ENCODE measurements around the gene BANF1. TPM values are rescaled to one million over a fixed set of nuclear protein-coding genes. Genes with fewer than 3 reads are reported as not detected.

The BANF1 gene, protein sequence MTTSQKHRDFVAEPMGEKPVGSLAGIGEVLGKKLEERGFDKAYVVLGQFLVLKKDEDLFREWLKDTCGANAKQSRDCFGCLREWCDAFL
- total RNA-seq (2014; rRNA removed; shearing (Covaris generic)) (24.9 and 31.6 TPM in 2 replicates), polyA plus RNA-seq (2016; fragmentation: Nextera tagmentation; extraction: Ambion mirVana) (330 and 346 TPM in 2 replicates)

DNA sequence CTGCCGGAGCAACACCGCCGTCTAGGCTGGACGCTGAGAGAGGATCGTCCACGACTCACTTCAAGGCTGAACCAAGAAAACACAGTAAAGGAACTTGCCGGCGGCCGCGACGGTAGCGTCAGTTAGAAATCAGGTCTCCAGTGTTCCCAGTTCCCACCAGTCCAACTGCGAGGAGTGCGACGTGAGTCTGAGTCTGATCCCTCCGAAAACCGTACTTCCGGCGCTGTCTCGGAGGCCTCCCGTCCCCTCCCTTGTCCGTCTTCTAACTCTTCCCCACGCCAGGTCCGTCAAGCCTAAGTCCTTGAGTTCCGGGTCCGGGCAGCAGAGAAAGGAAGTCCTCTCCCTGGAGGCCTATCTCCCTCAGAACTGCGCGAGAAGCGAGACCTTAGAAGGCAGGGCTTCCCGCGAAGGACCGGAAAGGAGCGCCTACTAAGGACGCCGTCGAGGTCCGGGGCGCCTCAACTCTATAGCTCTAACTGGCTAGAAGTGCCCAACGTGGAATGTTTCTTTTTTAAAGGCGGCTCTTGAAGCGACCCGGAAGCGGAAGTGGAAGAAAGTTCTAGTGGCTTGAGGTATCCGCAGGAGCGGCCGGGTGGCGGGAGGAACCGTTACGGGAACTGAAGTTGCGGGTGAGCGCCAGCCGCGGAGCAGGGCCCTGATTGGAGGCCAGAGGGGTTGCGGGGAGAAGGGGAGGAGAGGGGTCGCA is at the start of gene BANF1, which contains the start of gene EIF1AD:
Gene BANF1 (plus strand): TSS at position 562 of the 706 bp plus-strand sequence. CDS start 748 bp downstream, outside the sequence.
Gene EIF1AD (minus strand): TSS at position 216 of the 706 bp plus-strand sequence. CDS start 1,768 bp downstream, outside the sequence.
- Histone ChIP-seq H4K20me1 (ENCODE audit: insufficient read depth) (no peaks in the 10 kb centered on the region), H3K9me2 (ENCODE audit: insufficient read depth) (no peaks in the 10 kb centered on the region), H3K9me3 (ENCODE audit: low read depth) (no peaks in the 10 kb centered on the region), H2AFZ (peak within 1 kb of the TSS; percentile 83), H3K4me1 (ENCODE audit: insufficient read depth) (peaks cover 5% of the 10 kb centered on the region), H3K4me2 (ENCODE audit: unreplicated experiment) (peak within 1 kb of the TSS; percentile 91), H3K36me3 (ENCODE audit: low read depth) (peaks cover 24% of the 10 kb centered on the region), H3K4me3 (peak within 1 kb of the TSS; percentile 86), H3K27ac (peak within 1 kb of the TSS; percentile 82), H3K27me3 (replicated peaks; ENCODE audit: insufficient read depth) (no peaks in the 10 kb centered on the region), H3K9ac (peak within 1 kb of the TSS; percentile 88), H3K79me2 (ENCODE audit: insufficient read depth) (peaks cover 69% of the 10 kb centered on the region), H3F3A (ENCODE audit: insufficient read depth) (peaks cover 6% of the 10 kb centered on the region)
- peak; percentile 99 for DNase-seq
- no peak for TF ChIP-seq EZH2 (IDR thresholded peaks at IDR 0.05; ENCODE audit: insufficient read depth, poor library complexity, severe bottlenecking)
- no peak for TF ChIP-seq EZH2phosphoT487 (IDR thresholded peaks at IDR 0.05; ENCODE audit: insufficient read depth, low read depth)
- 0 to 1% methylated on average over 46 to 55 of the region's 55 CpGs for WGBS, 2 experiments (ENCODE audit: low coverage in 1 of 2, low lambda C conversion rate in 2 of 2, missing lambda C conversion rate in 2 of 2)
- in situ Hi-C loops (cut with MboI): no loop called here

DNA sequence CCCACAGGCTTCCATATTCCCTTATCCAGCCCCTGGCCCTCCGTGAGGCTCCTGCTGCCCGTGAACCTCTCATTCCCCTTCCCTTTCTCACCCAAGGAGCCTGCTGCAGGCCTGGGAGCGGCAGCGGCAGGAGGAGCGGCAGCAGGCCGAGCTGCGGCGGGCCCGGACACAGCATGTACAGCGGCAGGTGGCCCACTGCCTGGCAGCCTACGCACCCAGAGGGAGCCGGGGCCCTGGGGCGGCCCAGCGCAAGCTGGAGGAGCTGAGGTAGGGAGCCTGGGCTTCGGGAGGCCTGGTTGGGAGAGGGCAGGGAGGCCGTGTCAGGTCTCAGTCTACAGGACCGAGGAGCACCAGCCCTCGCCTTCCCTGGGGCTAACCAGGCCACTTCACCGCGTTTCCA is 48.8 kb upstream of the BANF1 start:
- TF ChIP-seq EZH2 (IDR thresholded peaks at IDR 0.05; ENCODE audit: insufficient read depth, poor library complexity, severe bottlenecking): no peak
- TF ChIP-seq EZH2phosphoT487 (IDR thresholded peaks at IDR 0.05; ENCODE audit: insufficient read depth, low read depth): no peak
- Histone ChIP-seq H3K9me3 (ENCODE audit: low read depth) (no peaks in the 10 kb centered on the region), H3K9ac (no peak overlapping the region), H3K9me2 (ENCODE audit: insufficient read depth) (no peaks in the 10 kb centered on the region), H3K4me1 (ENCODE audit: insufficient read depth) (no peaks in the 10 kb centered on the region), H3F3A (ENCODE audit: insufficient read depth) (no peaks in the 10 kb centered on the region), H3K27ac (no peak overlapping the region), H2AFZ (no peak overlapping the region), H3K79me2 (ENCODE audit: insufficient read depth) (no peaks in the 10 kb centered on the region), H3K36me3 (ENCODE audit: low read depth) (no peaks in the 10 kb centered on the region), H3K27me3 (replicated peaks; ENCODE audit: insufficient read depth) (no peaks in the 10 kb centered on the region), H3K4me3 (no peak overlapping the region), H4K20me1 (ENCODE audit: insufficient read depth) (no peaks in the 10 kb centered on the region), H3K4me2 (ENCODE audit: unreplicated experiment) (no peak overlapping the region)
- in situ Hi-C loops (cut with MboI): no loop called here
- WGBS, 2 experiments (ENCODE audit: low coverage in 1 of 2, low lambda C conversion rate in 2 of 2, missing lambda C conversion rate in 2 of 2): 80% methylated on average over 15 to 20 of the region's 20 CpGs
- DNase-seq: no peak

DNA sequence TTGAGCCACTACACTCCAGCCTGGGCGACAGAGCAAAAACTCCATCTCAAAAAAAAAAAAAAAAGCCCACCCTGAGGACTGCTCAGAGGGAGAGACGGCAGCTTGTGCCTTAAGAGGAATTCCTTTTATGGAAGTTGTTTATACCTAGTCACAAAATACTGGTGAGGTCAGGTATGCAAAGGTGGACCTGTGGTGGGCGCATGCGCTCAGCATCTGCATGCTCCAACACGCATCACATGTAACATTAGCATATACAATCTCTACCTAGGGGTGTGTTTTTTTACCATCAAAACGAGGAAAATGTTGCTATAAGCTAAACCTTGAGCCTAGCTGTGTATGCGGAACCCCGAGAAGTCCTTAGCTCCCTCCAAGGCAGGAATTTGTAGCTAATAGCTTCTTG is 47.5 kb upstream of the BANF1 start:
- Histone ChIP-seq H3K4me3 (no peak overlapping the region), H4K20me1 (ENCODE audit: insufficient read depth) (no peaks in the 10 kb centered on the region), H2AFZ (no peak overlapping the region), H3K36me3 (ENCODE audit: low read depth) (no peaks in the 10 kb centered on the region), H3K9me2 (ENCODE audit: insufficient read depth) (no peaks in the 10 kb centered on the region), H3K9me3 (ENCODE audit: low read depth) (no peaks in the 10 kb centered on the region), H3K79me2 (ENCODE audit: insufficient read depth) (no peaks in the 10 kb centered on the region), H3F3A (ENCODE audit: insufficient read depth) (no peaks in the 10 kb centered on the region), H3K9ac (no peak overlapping the region), H3K4me2 (ENCODE audit: unreplicated experiment) (no peak overlapping the region), H3K27me3 (replicated peaks; ENCODE audit: insufficient read depth) (no peaks in the 10 kb centered on the region), H3K27ac (no peak overlapping the region), H3K4me1 (ENCODE audit: insufficient read depth) (no peaks in the 10 kb centered on the region)
- WGBS, 2 experiments (ENCODE audit: low coverage in 1 of 2, low lambda C conversion rate in 2 of 2, missing lambda C conversion rate in 2 of 2): 72 to 75% methylated on average over 8 of the region's 8 CpGs
- no peak for DNase-seq
- TF ChIP-seq EZH2phosphoT487 (IDR thresholded peaks at IDR 0.05; ENCODE audit: insufficient read depth, low read depth): no peak
- TF ChIP-seq EZH2 (IDR thresholded peaks at IDR 0.05; ENCODE audit: insufficient read depth, poor library complexity, severe bottlenecking): no peak
- in situ Hi-C loops (cut with MboI): no loop called here

DNA sequence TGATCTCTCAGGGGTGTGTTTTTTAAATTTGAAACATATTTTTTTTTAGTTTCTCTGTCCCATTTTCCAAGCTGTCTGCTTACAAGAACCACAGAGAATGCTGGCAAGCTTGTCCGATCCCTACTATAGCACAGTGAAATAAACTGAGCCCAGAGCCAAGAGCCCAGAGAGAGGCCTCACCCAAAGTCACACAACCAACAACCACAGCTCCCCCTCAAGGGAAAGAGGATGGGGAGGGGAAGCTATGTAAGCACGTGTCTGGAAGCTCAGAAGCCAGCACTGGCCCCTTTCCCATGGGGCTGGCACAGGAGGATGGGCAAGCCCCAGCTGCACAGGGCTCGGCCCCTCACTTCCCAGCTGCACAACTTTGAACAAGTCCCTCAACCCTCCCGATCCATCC is 44.0 kb upstream of the BANF1 start:
- H3K9me3 ChIP-seq (ENCODE audit: low read depth): no peaks in the 10 kb centered on the region
- no peak overlapping the region for H3K4me3 ChIP-seq
- H3K4me1 ChIP-seq (ENCODE audit: insufficient read depth): peaks cover 9% of the 10 kb centered on the region
- no peaks in the 10 kb centered on the region for H3K36me3 ChIP-seq (ENCODE audit: low read depth)
- H3K9ac ChIP-seq: no peak overlapping the region
- H3K27me3 ChIP-seq (replicated peaks; ENCODE audit: insufficient read depth): no peaks in the 10 kb centered on the region
- H4K20me1 ChIP-seq (ENCODE audit: insufficient read depth): no peaks in the 10 kb centered on the region
- H3K4me2 ChIP-seq (ENCODE audit: unreplicated experiment): no peak overlapping the region
- in situ Hi-C loops (cut with MboI): no loop called here
- H3F3A ChIP-seq (ENCODE audit: insufficient read depth): no peaks in the 10 kb centered on the region
- H3K9me2 ChIP-seq (ENCODE audit: insufficient read depth): no peaks in the 10 kb centered on the region
- no peak overlapping the region for H3K27ac ChIP-seq
- peaks cover 17% of the 10 kb centered on the region for H3K79me2 ChIP-seq (ENCODE audit: insufficient read depth)
- DNase-seq: no peak
- no peak for TF ChIP-seq EZH2 (IDR thresholded peaks at IDR 0.05; ENCODE audit: insufficient read depth, poor library complexity, severe bottlenecking)
- no peak overlapping the region for H2AFZ ChIP-seq
- 30 to 35% methylated on average over 4 of the region's 4 CpGs for WGBS, 2 experiments (ENCODE audit: low coverage in 1 of 2, low lambda C conversion rate in 2 of 2, missing lambda C conversion rate in 2 of 2)

All from GM23248 (cell line).